H1 (cell line): Measurements from ENCODE around the gene TLL1. TPM values are rescaled to one million over a fixed set of nuclear protein-coding genes. Genes with fewer than 3 reads are reported as not detected.

Source experiments
- BACH1 ChIP-seq: IDR thresholded peaks from 2 replicates; pipeline ENCODE4 v1.6.1; 2012; ENCODE audit warnings: low read length, improper control_type of control experiment
- CTCF ChIP-seq, 3 experiments: IDR thresholded peaks; 1 replicate in 2 of 3; 2 replicates in 1 of 3; pipeline versions ENCODE4 v1.5.1 to v1.6.1; 2011; ENCODE audit warnings: low read length in 3 of 3, mild to moderate bottlenecking in 3 of 3, inconsistent platforms in 2 of 3, low read depth in 1 of 3, moderate library complexity in 1 of 3; ENCODE audit not compliant: insufficient read depth in 1 of 3; ENCODE audit errors: control extremely low read depth in 1 of 3
- EP300 ChIP-seq, 2 experiments: IDR thresholded peaks; 1 replicate in 1 of 2; 2 replicates in 1 of 2; pipeline ENCODE4 v1.6.1; 2011 to 2012; ENCODE audit warnings: low read depth in 2 of 2, low read length in 2 of 2, mild to moderate bottlenecking in 2 of 2, borderline replicate concordance in 1 of 2, inconsistent platforms in 1 of 2, moderate library complexity in 1 of 2
- KDM5A ChIP-seq: fragments of 200-600 bp; IDR thresholded peaks from 2 replicates; pipeline ENCODE4 v1.7.1; 2012; ENCODE audit warnings: mild to moderate bottlenecking, low read length, inconsistent platforms, mixed read lengths
- POU5F1 ChIP-seq: IDR thresholded peaks from 2 replicates; pipeline ENCODE4 v1.6.1; 2011; ENCODE audit warnings: low read depth, mild to moderate bottlenecking, low read length, moderate library complexity
- RNF2 ChIP-seq: fragments of 200-900, 300-1000 bp; sonication (generic); IDR thresholded peaks from 2 replicates; pipeline ENCODE4 v1.7.1; 2016; ENCODE audit warnings: borderline replicate concordance, low read depth, mild to moderate bottlenecking, antibody characterized with exemption, low read length; ENCODE audit not compliant: poor library complexity, severe bottlenecking; ENCODE audit errors: missing control alignments
- polyA plus RNA-seq, 7 experiments: library from polyadenylated mRNA; depleted of rRNA in 3 of 7; stranded (reverse) in 5 of 7; unstranded in 2 of 7; fragments of >200 nt in 5 of 7; fragments of 200-250 nt in 2 of 7; gene quantifications; 1 replicate in 5 of 7; 2 replicates in 1 of 7; 4 replicates in 1 of 7; pipeline versions ENCODE4 v1.2.1 to v1.2.3, GENCODE V29; 2011 to 2013; ENCODE audit warnings: missing spikeins in 2 of 7, mixed read lengths in 2 of 7
- total RNA-seq: library from RNA; stranded (reverse); fragmentation: NEBNext Ultra II Directional; extraction: Animal tissue kit (Norgen Biotek cat#: 25700); gene quantifications from 2 replicates; pipeline ENCODE4 v1.2.1, GENCODE V29; 2021

Gene TLL1
- total and polyA plus RNA-seq, 2 of the 8 experiments (the other 6 are each of a cell fraction or from before 2014, with no cell fraction given) = 0.18 to 1.1 TPM

GRCh38 chr4:166121897-166122296 lies 248.9 kb downstream of the TLL1 start (continued):
- TF ChIP-seq CTCF (IDR thresholded peaks at IDR 0.05; ENCODE audit: control extremely low read depth in 1 of 3, insufficient read depth in 1 of 3, low read depth in 1 of 3, low read length in 3 of 3) (no peak), KDM5A (no peak), EP300 (IDR thresholded peaks at IDR 0.05; ENCODE audit: borderline replicate concordance in 1 of 2, low read depth in 2 of 2, low read length in 2 of 2) (no peak), RNF2 (no peak), POU5F1 (no peak), BACH1 (no peak)
